Central memory CD8-positive, alpha-beta T cell (primary cell): Measurements from ENCODE around the gene TRDMT1.

Experiments
- ATAC-seq: fragments of 150-1000 bp; cut with Tn5 transposase; replicated peaks from 2 replicates; pipeline ENCODE4 v1.10.0; 2022; ENCODE audit warnings: mild to moderate bottlenecking, moderate FRiP score, moderate number of reproducible peaks; ENCODE audit not compliant: poor library complexity, severe bottlenecking; ENCODE audit errors: extremely low read depth
- DNase-seq, 2 donors: peaks; one replicate each; pipeline ENCODE4 v3.0.0; 2021; ENCODE audit warnings: low spot score in 2 of 2
- H3K27ac Mint-ChIP-seq: one replicate; pipeline ENCODE4 v1.8.0; 2022; ENCODE audit warnings: low read depth, mild to moderate bottlenecking, moderate library complexity, mixed read lengths
- H3K27me3 Mint-ChIP-seq: one replicate; pipeline ENCODE4 v1.8.0; 2022; ENCODE audit warnings: mixed read lengths
- H3K36me3 Mint-ChIP-seq: one replicate; pipeline ENCODE4 v1.8.0; 2022; ENCODE audit warnings: mild to moderate bottlenecking, moderate library complexity, mixed read lengths; ENCODE audit not compliant: insufficient read depth
- H3K4me1 Mint-ChIP-seq: one replicate; pipeline ENCODE4 v1.8.0; 2022; ENCODE audit warnings: mixed read lengths
- H3K4me3 Mint-ChIP-seq: one replicate; pipeline ENCODE4 v1.8.0; 2022; ENCODE audit warnings: mild to moderate bottlenecking, moderate library complexity, mixed read lengths
- H3K9me3 Mint-ChIP-seq: one replicate; pipeline ENCODE4 v1.8.0; 2022; ENCODE audit warnings: mixed read lengths

The TRDMT1 gene

GRCh38 chr10:17113346-17113745 is 88.1 kb downstream of the TRDMT1 start:
- Mint-ChIP-seq H3K4me1 (no peaks in the 10 kb centered on the region), H3K36me3 (peaks cover 4% of the 10 kb centered on the region), H3K9me3 (no peaks in the 10 kb centered on the region), H3K27me3 (no peaks in the 10 kb centered on the region), H3K27ac (no peak overlapping the region), H3K4me3 (no peak overlapping the region)
- ATAC-seq, result no peak
- DNase-seq, result no peak

- DNase-seq (no peak), ATAC-seq (no peak)
- Mint-ChIP-seq H3K27ac (no peak overlapping the region), H3K9me3 (no peaks in the 10 kb centered on the region), H3K36me3 (peaks cover 2% of the 10 kb centered on the region), H3K4me1 (no peaks in the 10 kb centered on the region), H3K27me3 (no peaks in the 10 kb centered on the region), H3K4me3 (no peak overlapping the region)
Measured at GRCh38 chr10:17112566-17112965, 88.9 kb downstream of the TRDMT1 start.

GRCh38 chr10:17109475-17110207 is 91.8 kb downstream of the TRDMT1 start:
- DNase-seq, result no peak
- Mint-ChIP-seq H3K4me1 (no peaks in the 10 kb centered on the region), H3K4me3 (no peak overlapping the region), H3K9me3 (no peaks in the 10 kb centered on the region), H3K27ac (no peak overlapping the region), H3K27me3 (no peaks in the 10 kb centered on the region), H3K36me3 (peaks cover 2% of the 10 kb centered on the region)
- no peak for ATAC-seq

GRCh38 chr10:17109046-17109445 is 92.4 kb downstream of the TRDMT1 start:
- DNase-seq (no peak), ATAC-seq (no peak)
- H3K27ac Mint-ChIP-seq, result no peak overlapping the region
- H3K4me1 Mint-ChIP-seq, result no peaks in the 10 kb centered on the region
- no peak overlapping the region for H3K4me3 Mint-ChIP-seq
- H3K27me3 Mint-ChIP-seq, result no peaks in the 10 kb centered on the region
- no peaks in the 10 kb centered on the region for H3K9me3 Mint-ChIP-seq
- peaks cover 2% of the 10 kb centered on the region for H3K36me3 Mint-ChIP-seq

- no peak for ATAC-seq
- no peaks in the 10 kb centered on the region for H3K4me1 Mint-ChIP-seq
- H3K27ac Mint-ChIP-seq, result no peak overlapping the region
- no peak for DNase-seq
- no peaks in the 10 kb centered on the region for H3K9me3 Mint-ChIP-seq
- H3K4me3 Mint-ChIP-seq, result no peak overlapping the region
- H3K36me3 Mint-ChIP-seq, result peaks cover 3% of the 10 kb centered on the region
- no peaks in the 10 kb centered on the region for H3K27me3 Mint-ChIP-seq
Measured at GRCh38 chr10:17106991-17107390, 94.5 kb downstream of the TRDMT1 start.

- H3K27ac Mint-ChIP-seq, result no peak overlapping the region
- H3K36me3 Mint-ChIP-seq, result peaks cover 5% of the 10 kb centered on the region
- no peaks in the 10 kb centered on the region for H3K9me3 Mint-ChIP-seq
- DNase-seq (no peak), ATAC-seq (no peak)
- no peaks in the 10 kb centered on the region for H3K27me3 Mint-ChIP-seq
- H3K4me3 Mint-ChIP-seq, result no peak overlapping the region
- H3K4me1 Mint-ChIP-seq, result no peaks in the 10 kb centered on the region
Measured at GRCh38 chr10:17101910-17102266, 99.6 kb downstream of the TRDMT1 start.

GRCh38 chr10:17101257-17101909 is 100.1 kb downstream of the TRDMT1 start:
- Mint-ChIP-seq H3K27ac (no peak overlapping the region), H3K4me1 (no peaks in the 10 kb centered on the region), H3K4me3 (no peak overlapping the region), H3K36me3 (peaks cover 5% of the 10 kb centered on the region), H3K27me3 (no peaks in the 10 kb centered on the region), H3K9me3 (no peaks in the 10 kb centered on the region)
- DNase-seq, result no peak
- no peak for ATAC-seq

GRCh38 chr10:17100586-17100985 is 100.9 kb downstream of the TRDMT1 start:
- ATAC-seq, result no peak
- no peak overlapping the region for H3K4me3 Mint-ChIP-seq
- H3K36me3 Mint-ChIP-seq, result peaks cover 5% of the 10 kb centered on the region

GRCh38 chr10:17098012-17098411 is 103.5 kb downstream of the TRDMT1 start:
- Mint-ChIP-seq H3K9me3 (no peaks in the 10 kb centered on the region), H3K36me3 (peaks cover 3% of the 10 kb centered on the region), H3K27ac (no peak overlapping the region), H3K4me1 (no peaks in the 10 kb centered on the region), H3K27me3 (no peaks in the 10 kb centered on the region), H3K4me3 (no peak overlapping the region)
- ATAC-seq (no peak), DNase-seq (no peak)

More at GRCh38 chr10:17100586-17100985, 100.9 kb downstream of the TRDMT1 start:
- DNase-seq, result no peak
- no peak overlapping the region for H3K27ac Mint-ChIP-seq
- no peaks in the 10 kb centered on the region for H3K4me1 Mint-ChIP-seq
- no peaks in the 10 kb centered on the region for H3K27me3 Mint-ChIP-seq
- H3K9me3 Mint-ChIP-seq, result no peaks in the 10 kb centered on the region
